GM21786 (cell line): ENCODE measurements around the gene RNF114.

Source experiments
- ATAC-seq: cut with Tn5 transposase; IDR thresholded peaks from one replicate; pipeline ENCODE4 v1.9.1; 2021; ENCODE audit not compliant: unreplicated experiment

The RNF114 gene

GRCh38 chr20:49901588-49901987, 34.6 kb upstream of the RNF114 start:
- no peak for ATAC-seq

GRCh38 chr20:49904440-49905214, 31.6 kb upstream of the RNF114 start:
- ATAC-seq = no peak

- ATAC-seq = no peak
Observed at GRCh38 chr20:49905415-49906091, 30.6 kb upstream of the RNF114 start.

- no peak for ATAC-seq
Observed at GRCh38 chr20:49906101-49906604, 30.0 kb upstream of the RNF114 start.

GRCh38 chr20:49906615-49907154, 29.5 kb upstream of the RNF114 start:
- no peak for ATAC-seq

- no peak for ATAC-seq
Observed at GRCh38 chr20:49907405-49908257, 28.6 kb upstream of the RNF114 start.

- no peak for ATAC-seq
Observed at GRCh38 chr20:49908258-49908565, 28.0 kb upstream of the RNF114 start.

GRCh38 chr20:49909499-49910339, 26.5 kb upstream of the RNF114 start:
- no peak for ATAC-seq

- ATAC-seq = no peak
Observed at GRCh38 chr20:49910340-49910706, 25.9 kb upstream of the RNF114 start.

GRCh38 chr20:49913399-49914047, 22.7 kb upstream of the RNF114 start:
- ATAC-seq = no peak

- no peak for ATAC-seq
Observed at GRCh38 chr20:49914310-49915117, 21.7 kb upstream of the RNF114 start.

- peak; percentile 23 for ATAC-seq
Observed at GRCh38 chr20:49915118-49915379, 21.1 kb upstream of the RNF114 start.

- peak; percentile 81 for ATAC-seq
Observed at GRCh38 chr20:49915380-49916145, 20.6 kb upstream of the RNF114 start, which contains the start of gene SPATA2. SPATA2 (minus strand) TSS chr20:49915529; CDS start chr20:49908490, 7,039 bp downstream.

- ATAC-seq = no peak
Observed at GRCh38 chr20:49916146-49917002, 19.8 kb upstream of the RNF114 start.

GRCh38 chr20:49918446-49918845, 17.8 kb upstream of the RNF114 start:
- ATAC-seq = no peak

- no peak for ATAC-seq
Observed at GRCh38 chr20:49919009-49919408, 17.2 kb upstream of the RNF114 start.

GRCh38 chr20:49919461-49919860, 16.7 kb upstream of the RNF114 start:
- ATAC-seq = no peak

GRCh38 chr20:49924247-49924646, 11.9 kb upstream of the RNF114 start:
- ATAC-seq = no peak
